Activated CD4-positive, alpha-beta T cell treated with anti-CD3 and anti-CD28 coated beads for 24 hours (primary cell): ENCODE results near the gene OSBPL10.

Experiments used
- DNase-seq, 2 donors: peaks; one replicate each; pipeline ENCODE4 v3.0.0-alpha.2; 2020; ENCODE audit warnings: low read depth in 2 of 2

The OSBPL10 gene

DNA sequence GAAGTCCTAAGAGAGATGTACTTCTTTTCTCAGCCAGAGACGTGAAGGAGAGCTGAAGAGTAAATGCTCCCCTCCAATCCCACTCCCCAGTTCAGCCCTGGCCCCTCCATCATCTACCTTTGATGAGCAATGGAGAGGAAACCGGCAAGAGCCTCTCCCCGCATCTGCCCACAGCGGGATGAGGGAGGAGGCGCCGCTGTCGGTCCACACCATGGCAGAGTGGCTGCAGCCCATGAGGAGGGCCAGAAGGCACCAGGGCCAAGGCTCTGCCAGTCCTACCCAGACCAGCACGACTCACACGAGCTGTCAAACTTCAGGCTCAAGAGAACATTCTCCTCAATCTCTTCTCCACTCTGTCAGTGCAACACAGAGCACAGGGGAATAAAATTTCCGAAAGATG is 129.8 kb downstream of the OSBPL10 start:
- DNase-seq, result no peak

DNA sequence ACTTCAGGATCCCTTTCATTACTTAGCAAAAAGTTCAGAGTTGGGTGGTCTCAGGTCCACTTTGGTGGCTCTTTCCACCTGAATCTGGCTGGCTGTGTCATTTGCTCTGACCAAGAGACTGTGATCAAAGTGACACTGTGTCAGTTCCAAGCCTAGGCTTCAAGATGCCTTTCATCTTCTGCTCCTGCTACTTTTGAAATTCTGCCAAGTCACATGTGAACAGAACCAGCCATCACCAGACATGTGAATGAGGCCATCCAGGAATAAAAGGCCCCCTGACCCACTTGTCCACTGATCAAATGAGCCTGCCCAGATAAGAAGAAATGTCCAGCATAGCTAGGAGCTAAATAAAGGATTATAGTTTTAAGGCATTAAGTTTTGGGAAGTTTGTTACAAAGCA is 132.2 kb downstream of the OSBPL10 start:
- no peak for DNase-seq

- DNase-seq, result no peak
These were observed 132.8 kb downstream of the OSBPL10 start for GRCh38 chr3:31848163-31848818.

DNA sequence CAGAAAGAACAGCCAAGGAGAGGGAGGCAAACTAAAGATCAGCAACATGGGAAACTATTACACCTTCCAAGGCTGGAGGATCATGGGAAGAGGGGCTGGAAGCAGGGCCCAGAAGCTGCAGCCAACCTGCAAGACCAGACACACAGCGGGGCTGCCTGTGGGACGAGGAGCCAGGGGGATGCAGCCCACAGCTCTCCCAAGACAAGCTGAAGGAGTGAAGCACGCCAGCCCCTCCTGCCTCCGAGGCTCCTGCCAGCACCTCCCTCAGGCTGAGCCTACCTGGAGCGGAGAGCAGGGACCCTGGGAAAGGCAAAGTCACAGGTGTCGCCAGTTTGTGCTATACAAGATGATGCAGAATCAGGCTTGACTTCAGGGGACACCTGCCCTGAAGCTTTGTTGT is 133.3 kb downstream of the OSBPL10 start:
- DNase-seq, result no peak

GRCh38 chr3:31841515-31841914 is 139.5 kb downstream of the OSBPL10 start:
- no peak for DNase-seq

DNA sequence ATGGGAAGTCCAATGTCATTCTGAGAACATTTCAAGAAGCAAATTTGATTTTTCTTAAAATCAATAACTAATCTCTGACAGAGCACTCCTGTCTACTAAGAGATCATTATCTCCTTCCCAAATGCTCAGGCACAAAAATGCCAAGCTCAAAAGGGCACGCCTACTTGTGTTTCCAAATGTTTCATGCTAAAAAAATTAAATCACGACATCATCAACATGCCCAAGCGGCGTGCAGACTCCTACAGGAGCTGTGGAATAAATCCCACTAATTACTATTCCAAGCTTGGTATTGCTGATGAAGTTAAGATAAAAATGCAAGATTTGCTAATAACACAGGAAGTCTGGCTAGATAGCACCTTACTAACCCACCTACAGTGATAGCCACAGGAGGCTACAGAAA is 140.8 kb downstream of the OSBPL10 start:
- DNase-seq, result no peak

- no peak for DNase-seq
These were observed 141.7 kb downstream of the OSBPL10 start for GRCh38 chr3:31839144-31839917.

DNA sequence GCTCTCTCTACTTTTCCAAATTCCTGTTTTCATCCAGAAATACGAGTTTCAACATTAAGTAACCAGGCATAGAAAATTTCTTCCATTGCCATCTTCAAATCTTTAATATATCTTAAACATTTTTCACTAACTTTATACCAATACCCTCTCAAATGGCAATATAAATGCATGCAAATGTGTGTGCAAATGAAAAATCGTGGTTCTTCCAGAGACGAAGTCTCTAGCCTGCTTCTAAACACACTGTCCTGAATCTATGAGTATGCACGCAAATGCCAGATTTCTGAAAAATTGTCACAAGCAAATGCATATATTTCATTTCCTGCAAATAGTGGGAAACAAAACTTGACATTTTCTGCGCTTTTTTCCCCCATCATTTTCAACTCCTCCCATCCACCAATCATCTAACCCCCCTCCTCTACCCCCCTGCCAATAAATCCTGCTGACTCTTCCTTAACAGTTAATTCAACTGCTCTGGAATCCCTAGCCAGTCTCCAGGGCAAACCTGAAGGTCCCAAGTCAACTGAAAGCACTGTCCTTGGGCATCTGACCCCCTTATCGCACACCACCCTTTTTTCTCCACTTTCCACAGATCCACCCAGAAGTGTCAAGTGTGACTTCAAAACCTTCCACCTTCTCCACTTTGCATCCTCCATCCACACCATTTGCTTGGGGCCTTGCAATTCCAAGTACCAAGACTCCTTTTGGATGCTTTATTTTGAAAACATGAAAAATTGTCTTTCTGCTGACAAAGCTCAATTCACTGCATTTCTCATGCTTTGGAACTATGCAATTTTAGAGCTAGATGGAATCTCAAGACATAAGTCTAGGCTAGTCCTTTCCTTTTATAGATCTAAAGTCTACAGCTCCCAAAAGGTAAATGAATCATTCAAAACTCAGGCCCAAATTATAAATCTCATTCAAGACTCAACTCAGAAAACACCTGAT is 144.7 kb downstream of the OSBPL10 start:
- no peak for DNase-seq

DNA sequence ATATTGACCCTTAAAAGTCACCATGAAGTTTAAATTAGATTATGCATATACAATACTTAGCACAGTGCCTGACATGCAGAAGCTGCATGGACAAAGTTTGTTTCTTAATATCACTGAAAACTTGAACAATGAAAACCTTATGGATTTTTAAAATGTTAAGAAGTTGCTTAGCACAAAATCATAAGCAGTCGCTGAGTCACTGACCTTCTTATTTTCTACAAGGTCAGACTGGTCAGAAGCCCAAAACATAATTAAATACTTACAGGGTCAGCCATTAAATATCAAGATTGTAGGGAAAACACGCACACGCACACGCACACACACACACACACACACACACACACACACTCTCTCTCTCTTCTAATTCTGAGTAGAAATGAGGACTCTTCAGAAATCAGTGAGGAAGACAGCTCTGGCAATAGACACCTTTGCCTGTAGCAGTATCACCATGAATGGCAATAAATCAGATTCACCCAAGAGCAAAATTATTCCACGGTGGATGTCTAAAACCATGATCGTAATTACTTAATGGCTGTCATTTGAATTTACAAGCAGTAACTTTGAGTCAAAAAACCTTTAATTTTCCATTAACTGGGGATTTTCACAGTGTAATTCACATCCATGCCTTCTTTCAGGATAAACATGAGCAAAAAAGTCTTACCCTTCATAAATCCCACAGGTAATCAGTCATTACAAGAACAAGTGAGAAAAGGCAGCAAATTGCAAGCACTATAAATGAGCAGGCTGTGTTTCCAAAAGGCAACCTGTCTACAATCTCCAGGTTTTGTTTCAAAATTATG is 147.5 kb downstream of the OSBPL10 start:
- no peak for DNase-seq

GRCh38 chr3:31832551-31832950 is 148.5 kb downstream of the OSBPL10 start:
- no peak for DNase-seq

DNA sequence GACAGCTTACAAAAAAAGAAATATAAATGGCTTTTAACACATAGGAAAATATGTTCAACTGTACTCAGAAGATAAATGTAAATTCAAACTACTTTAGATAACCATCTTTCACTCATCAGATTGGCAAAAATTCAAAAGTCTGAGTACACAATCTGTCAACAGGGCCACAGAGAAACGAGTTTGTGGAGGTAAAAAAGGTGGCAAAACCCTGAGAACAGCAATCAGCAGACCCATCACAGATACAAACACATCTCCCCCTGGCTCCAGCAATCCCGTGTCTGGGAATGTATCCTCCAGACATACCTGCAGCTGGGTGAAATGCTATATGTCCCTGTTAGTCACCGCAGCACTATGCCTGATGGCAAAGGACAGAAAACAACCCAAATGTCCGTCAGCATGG is 149.5 kb downstream of the OSBPL10 start:
- DNase-seq, result no peak

- DNase-seq, result no peak
These were observed 151.1 kb downstream of the OSBPL10 start for GRCh38 chr3:31829826-31830426.

DNA sequence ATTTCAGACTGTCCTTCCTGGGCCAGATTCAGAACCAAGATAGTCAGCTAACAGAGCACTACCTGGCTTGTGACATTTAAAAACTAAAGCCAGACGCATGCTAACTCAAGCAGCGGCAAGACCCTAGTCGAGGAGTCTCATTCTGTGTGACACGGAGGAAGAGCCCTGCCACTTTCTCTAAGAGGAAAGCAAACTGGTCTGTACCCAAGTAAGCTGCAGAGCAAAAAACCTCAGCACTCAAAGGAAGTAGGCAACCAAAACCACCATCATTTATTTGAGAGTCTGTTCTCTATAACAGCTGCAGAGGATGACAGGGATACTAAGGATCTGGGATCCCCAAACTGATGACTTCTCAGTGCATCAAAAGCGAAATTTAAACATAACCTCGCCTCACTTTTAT is 152.1 kb downstream of the OSBPL10 start:
- DNase-seq, result no peak

DNA sequence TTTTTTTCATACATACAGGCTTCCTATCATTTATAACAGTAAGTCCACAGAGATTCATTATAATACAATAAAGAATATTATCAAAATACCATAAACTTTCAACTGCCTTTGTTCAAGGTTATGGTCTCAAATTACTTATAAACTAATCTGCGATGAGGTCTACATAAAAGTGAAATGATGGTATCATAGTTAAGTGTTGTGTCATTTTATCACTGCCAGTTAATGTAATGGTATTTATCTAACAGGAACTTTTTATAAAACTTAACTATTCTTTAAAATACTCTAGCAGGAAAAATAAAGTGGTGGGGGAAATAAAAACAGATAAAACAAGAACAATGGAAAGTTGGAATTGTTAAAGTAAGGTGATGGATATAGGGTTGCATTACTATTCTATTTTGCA is 153.1 kb downstream of the OSBPL10 start:
- no peak for DNase-seq

DNA sequence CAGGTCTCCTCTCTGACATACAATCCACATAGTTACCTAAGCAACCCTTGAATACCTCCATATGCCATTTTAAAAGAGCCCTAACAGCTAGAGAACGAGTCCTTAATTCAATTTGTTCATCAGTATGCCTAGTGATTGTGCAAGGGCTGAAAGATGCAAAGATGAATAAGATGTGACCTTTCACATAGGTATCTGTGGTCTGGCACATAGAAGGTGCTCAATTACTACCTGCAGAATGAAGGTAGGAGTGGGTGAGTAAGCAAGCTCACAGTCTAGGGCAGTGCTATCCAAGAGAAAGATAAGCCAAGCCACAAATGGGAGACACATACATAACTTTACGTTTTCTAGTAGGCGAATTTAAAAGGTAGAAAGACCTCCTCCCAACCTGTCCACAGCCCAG is 157.9 kb downstream of the OSBPL10 start:
- DNase-seq, result no peak

GRCh38 chr3:31821118-31821517 is 159.9 kb downstream of the OSBPL10 start:
- no peak for DNase-seq

GRCh38 chr3:31819441-31819840 is 161.6 kb downstream of the OSBPL10 start:
- no peak for DNase-seq

GRCh38 chr3:31817411-31817966 is 163.6 kb downstream of the OSBPL10 start:
- no peak for DNase-seq

GRCh38 chr3:31815631-31816440 is 165.2 kb downstream of the OSBPL10 start:
- no peak for DNase-seq

DNA sequence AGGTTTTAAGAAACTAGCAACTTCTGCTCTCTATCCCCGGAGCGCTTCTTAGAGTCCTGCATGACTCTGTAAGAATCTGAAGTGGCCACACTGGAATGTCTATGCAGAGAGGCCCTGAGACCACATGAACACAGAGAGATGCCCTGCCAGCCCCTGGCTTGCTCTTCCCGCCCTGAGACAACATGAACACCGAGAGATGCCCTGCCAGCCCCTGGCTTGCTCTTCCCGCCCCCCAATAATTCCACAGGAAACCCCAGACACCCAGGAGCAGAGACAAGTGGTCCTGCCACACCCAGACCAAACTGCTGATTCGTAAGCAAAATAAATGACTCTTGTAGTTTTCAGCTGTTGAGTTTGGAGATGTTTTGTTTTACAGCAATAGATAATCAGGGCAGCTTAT is 166.1 kb downstream of the OSBPL10 start:
- no peak for DNase-seq
